Astrocyte (in vitro differentiated cells and primary cell): Measurements from ENCODE around the gene ERAP2. TPM values are rescaled to one million over a fixed set of nuclear protein-coding genes. Genes with fewer than 3 reads are reported as not detected.

Source experiments
- DNase-seq: peaks from one replicate; pipeline ENCODE4 v3.0.0-alpha.2; 2010; ENCODE audit warnings: low read depth
- FAIRE-seq: peaks from 2 replicates; lab custom pipeline; 2011; peaks lifted over from hg19 to GRCh38; lab: Jason Lieb, UNC
- H2AFZ ChIP-seq: 2 replicates; pipeline ENCODE4 v1.6.0; 2012; ENCODE audit warnings: low read depth, low read length, inconsistent platforms
- H3K27ac ChIP-seq: 2 replicates; pipeline ENCODE4 v1.5.1; 2011; ENCODE audit warnings: low read depth, low read length, inconsistent platforms
- H3K27me3 ChIP-seq: 2 replicates; pipeline ENCODE4 v1.6.0; 2011; ENCODE audit warnings: low read length, inconsistent platforms; ENCODE audit not compliant: insufficient read depth
- H3K36me3 ChIP-seq: 2 replicates; pipeline ENCODE4 v1.5.1; 2011; ENCODE audit warnings: low read length, inconsistent platforms; ENCODE audit not compliant: insufficient read depth
- H3K4me1 ChIP-seq: 2 replicates; pipeline ENCODE4 v1.5.1; 2011; ENCODE audit warnings: low read length, inconsistent platforms; ENCODE audit not compliant: insufficient read depth
- H3K4me2 ChIP-seq: 2 replicates; pipeline ENCODE4 v1.6.0; 2012; ENCODE audit warnings: low read length, inconsistent platforms
- H3K4me3 ChIP-seq: 2 replicates; pipeline ENCODE4 v1.5.1; 2011; ENCODE audit warnings: low read depth, mild to moderate bottlenecking, low read length, inconsistent platforms; ENCODE audit not compliant: insufficient read depth
- H3K79me2 ChIP-seq: 2 replicates; pipeline ENCODE4 v1.6.0; 2012; ENCODE audit warnings: mild to moderate bottlenecking, low read length, inconsistent platforms; ENCODE audit not compliant: insufficient read depth
- H3K9ac ChIP-seq: 2 replicates; pipeline ENCODE4 v1.6.0; 2012; ENCODE audit warnings: mild to moderate bottlenecking, low read length, inconsistent platforms
- H3K9me3 ChIP-seq: 2 replicates; pipeline ENCODE4 v1.5.1; 2012; ENCODE audit warnings: low read depth, mild to moderate bottlenecking, low read length, inconsistent platforms; ENCODE audit not compliant: insufficient read depth
- H4K20me1 ChIP-seq: 2 replicates; pipeline ENCODE4 v1.6.0; 2012; ENCODE audit warnings: low read length, inconsistent platforms; ENCODE audit not compliant: insufficient read depth
- H3K27ac Mint-ChIP-seq: one replicate; pipeline ENCODE4 v1.8.0; 2021; ENCODE audit warnings: mild to moderate bottlenecking, mixed read lengths; ENCODE audit not compliant: unreplicated experiment
- H3K27me3 Mint-ChIP-seq: one replicate; pipeline ENCODE4 v1.8.0; 2021; ENCODE audit warnings: low read depth, mixed read lengths; ENCODE audit not compliant: unreplicated experiment
- H3K36me3 Mint-ChIP-seq: one replicate; pipeline ENCODE4 v1.8.0; 2021; ENCODE audit warnings: low read depth, mixed read lengths; ENCODE audit not compliant: unreplicated experiment
- H3K4me1 Mint-ChIP-seq: one replicate; pipeline ENCODE4 v1.8.0; 2021; ENCODE audit warnings: low read depth, mixed read lengths; ENCODE audit not compliant: unreplicated experiment
- H3K4me3 Mint-ChIP-seq: one replicate; pipeline ENCODE4 v1.8.0; 2021; ENCODE audit warnings: mild to moderate bottlenecking, moderate library complexity, mixed read lengths; ENCODE audit not compliant: unreplicated experiment
- H3K9me3 Mint-ChIP-seq: one replicate; pipeline ENCODE4 v1.8.0; 2021; ENCODE audit warnings: mild to moderate bottlenecking, mixed read lengths; ENCODE audit not compliant: unreplicated experiment
- EZH2 ChIP-seq: IDR thresholded peaks from 2 replicates; pipeline ENCODE4 v1.6.1; 2012; ENCODE audit warnings: mild to moderate bottlenecking, low read length, inconsistent platforms; ENCODE audit not compliant: insufficient read depth
- total RNA-seq: library from RNA; stranded (reverse); gene quantifications from 2 replicates; pipeline ENCODE4 v1.2.1, GENCODE V29; 2021
- TF ChIP-seq, protein P1 (sequence below): IDR thresholded peaks from 2 replicates; pipeline ENCODE4 v1.5.1; 2011; ENCODE audit warnings: low read depth, mild to moderate bottlenecking, inconsistent platforms, low read length, moderate library complexity; ENCODE audit not compliant: insufficient read depth

The ERAP2 gene
- total RNA-seq, 1 donor from 2014 or later: 2.5 TPM

DNA sequence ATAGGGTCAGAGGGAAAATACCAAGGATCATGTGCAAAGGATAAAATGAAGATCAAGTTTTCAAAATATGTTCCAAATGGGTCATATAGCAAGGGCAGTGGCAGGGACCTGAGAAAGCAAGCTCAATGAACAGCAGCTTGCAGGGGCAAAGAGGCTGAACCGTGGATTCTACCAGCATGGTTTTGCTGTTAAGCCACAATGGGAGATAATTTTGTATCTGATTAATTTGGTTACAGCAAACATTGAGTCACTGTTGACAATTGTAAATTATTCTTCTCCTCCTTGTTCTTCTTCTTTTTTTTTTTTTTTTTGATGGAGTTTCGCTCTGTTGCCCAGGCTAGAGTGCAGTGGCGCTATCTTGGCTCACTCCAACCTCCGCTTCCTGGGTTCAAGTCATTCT is 18.4 kb upstream of the ERAP2 start:
- no peaks in the 10 kb centered on the region for H3K4me1 Mint-ChIP-seq
- H3K4me2 ChIP-seq: no peak overlapping the region
- TF ChIP-seq, protein P1, sequence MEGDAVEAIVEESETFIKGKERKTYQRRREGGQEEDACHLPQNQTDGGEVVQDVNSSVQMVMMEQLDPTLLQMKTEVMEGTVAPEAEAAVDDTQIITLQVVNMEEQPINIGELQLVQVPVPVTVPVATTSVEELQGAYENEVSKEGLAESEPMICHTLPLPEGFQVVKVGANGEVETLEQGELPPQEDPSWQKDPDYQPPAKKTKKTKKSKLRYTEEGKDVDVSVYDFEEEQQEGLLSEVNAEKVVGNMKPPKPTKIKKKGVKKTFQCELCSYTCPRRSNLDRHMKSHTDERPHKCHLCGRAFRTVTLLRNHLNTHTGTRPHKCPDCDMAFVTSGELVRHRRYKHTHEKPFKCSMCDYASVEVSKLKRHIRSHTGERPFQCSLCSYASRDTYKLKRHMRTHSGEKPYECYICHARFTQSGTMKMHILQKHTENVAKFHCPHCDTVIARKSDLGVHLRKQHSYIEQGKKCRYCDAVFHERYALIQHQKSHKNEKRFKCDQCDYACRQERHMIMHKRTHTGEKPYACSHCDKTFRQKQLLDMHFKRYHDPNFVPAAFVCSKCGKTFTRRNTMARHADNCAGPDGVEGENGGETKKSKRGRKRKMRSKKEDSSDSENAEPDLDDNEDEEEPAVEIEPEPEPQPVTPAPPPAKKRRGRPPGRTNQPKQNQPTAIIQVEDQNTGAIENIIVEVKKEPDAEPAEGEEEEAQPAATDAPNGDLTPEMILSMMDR: no peak
- TF ChIP-seq EZH2: no peak
- FAIRE-seq: no peak
- DNase-seq: no peak
- H2AFZ ChIP-seq: no peak overlapping the region
- peaks cover 5% of the 10 kb centered on the region for H3K27me3 Mint-ChIP-seq
- no peak overlapping the region for H3K9ac ChIP-seq
- no peaks in the 10 kb centered on the region for H3K79me2 ChIP-seq
- no peaks in the 10 kb centered on the region for H3K27me3 ChIP-seq
- H3K9me3 ChIP-seq: no peaks in the 10 kb centered on the region
- H3K36me3 Mint-ChIP-seq: no peaks in the 10 kb centered on the region
- H3K4me3 ChIP-seq: no peak overlapping the region
- no peaks in the 10 kb centered on the region for H3K9me3 Mint-ChIP-seq
- H3K27ac Mint-ChIP-seq: no peak overlapping the region
- H3K36me3 ChIP-seq: no peaks in the 10 kb centered on the region
- no peaks in the 10 kb centered on the region for H4K20me1 ChIP-seq
- no peak overlapping the region for H3K4me3 Mint-ChIP-seq
- peaks cover 2% of the 10 kb centered on the region for H3K4me1 ChIP-seq
- H3K27ac ChIP-seq: no peak overlapping the region

DNA sequence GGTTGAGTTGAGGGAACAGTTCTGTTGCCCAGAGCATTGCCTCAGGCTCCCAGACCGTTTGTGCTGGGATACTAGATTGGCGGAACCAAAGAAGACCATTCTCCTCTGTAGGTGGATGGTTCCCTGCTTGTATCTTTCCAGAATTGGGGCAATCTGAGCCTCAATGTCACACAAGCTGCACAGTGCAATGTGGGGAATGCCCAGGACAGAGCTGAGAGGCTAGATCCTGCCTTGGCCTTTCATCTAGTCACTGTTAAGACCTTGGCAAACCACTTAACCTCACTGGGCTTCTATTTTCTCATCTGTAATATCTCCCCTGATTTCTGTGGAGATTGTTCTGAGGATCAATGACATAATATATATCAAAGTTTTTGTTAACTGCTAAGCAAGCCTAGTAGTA is 16.9 kb upstream of the ERAP2 start:
- Histone ChIP-seq H3K4me3 (no peak overlapping the region), H2AFZ (no peak overlapping the region), H3K27ac (no peak overlapping the region), H3K9ac (no peak overlapping the region), H3K4me2 (no peak overlapping the region), H3K27me3 (no peaks in the 10 kb centered on the region), H3K4me1 (no peaks in the 10 kb centered on the region), H3K36me3 (no peaks in the 10 kb centered on the region), H3K9me3 (no peaks in the 10 kb centered on the region), H4K20me1 (no peaks in the 10 kb centered on the region), H3K79me2 (no peaks in the 10 kb centered on the region)
- FAIRE-seq: no peak
- peaks cover 2% of the 10 kb centered on the region for H3K9me3 Mint-ChIP-seq
- no peaks in the 10 kb centered on the region for H3K4me1 Mint-ChIP-seq
- H3K27me3 Mint-ChIP-seq: peaks cover 10% of the 10 kb centered on the region
- DNase-seq: no peak
- H3K27ac Mint-ChIP-seq: no peak overlapping the region
- TF ChIP-seq, protein P1: no peak
- no peak for TF ChIP-seq EZH2
- no peaks in the 10 kb centered on the region for H3K36me3 Mint-ChIP-seq
- no peak overlapping the region for H3K4me3 Mint-ChIP-seq

DNA sequence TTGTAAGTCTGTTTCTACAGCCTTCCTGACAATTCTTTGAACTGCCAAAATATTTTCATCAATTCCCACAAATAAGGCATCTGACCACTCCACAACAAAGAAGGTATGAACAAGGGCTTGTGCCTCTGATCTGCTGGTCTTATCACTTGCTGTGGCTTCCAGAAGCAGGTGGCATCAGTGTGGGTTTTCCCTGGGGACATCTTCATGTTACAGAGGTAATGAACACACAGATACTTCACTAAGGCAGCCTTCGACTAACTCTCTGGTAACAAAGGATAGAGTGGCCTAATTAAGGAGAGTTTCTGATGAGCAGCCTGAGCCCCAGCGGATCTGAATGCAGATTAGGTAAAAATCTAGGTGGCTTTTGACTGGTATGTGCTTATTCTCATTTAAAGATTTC is 15.2 kb upstream of the ERAP2 start:
- Histone ChIP-seq H3K27ac (no peak overlapping the region), H3K36me3 (no peaks in the 10 kb centered on the region), H2AFZ (no peak overlapping the region), H3K4me1 (no peaks in the 10 kb centered on the region), H3K4me2 (no peak overlapping the region), H3K27me3 (no peaks in the 10 kb centered on the region), H3K9me3 (no peaks in the 10 kb centered on the region), H4K20me1 (no peaks in the 10 kb centered on the region), H3K4me3 (no peak overlapping the region), H3K79me2 (no peaks in the 10 kb centered on the region), H3K9ac (no peak overlapping the region)
- FAIRE-seq (no peak), DNase-seq (no peak)
- Mint-ChIP-seq H3K27me3 (peaks cover 10% of the 10 kb centered on the region), H3K4me1 (no peaks in the 10 kb centered on the region), H3K36me3 (no peaks in the 10 kb centered on the region), H3K9me3 (peaks cover 2% of the 10 kb centered on the region), H3K27ac (no peak overlapping the region), H3K4me3 (no peak overlapping the region)
- TF ChIP-seq EZH2: no peak
- TF ChIP-seq, protein P1: no peak
